Esophagus muscularis mucosa (tissue), 4 donors: ENCODE measurements around the gene SDHC. TPM values are rescaled to one million over a fixed set of nuclear protein-coding genes. Genes with fewer than 3 reads are reported as not detected.
"Not testable (repeated sequence)": the region's sequence is repeated elsewhere in the genome, so short reads cannot be mapped to it uniquely, and the experiment has no call there.

ENCODE experiments used
- DNase-seq: peaks from one replicate; pipeline ENCODE4 v3.0.0-alpha.2; 2017; ENCODE audit errors: extremely low spot score
- H3K27ac ChIP-seq, 4 donors: fragments of 200-600 bp; sonication (generic); replicated peaks in 1 of 4; 1 replicate in 3 of 4; 2 replicates in 1 of 4; pipeline ENCODE4 v1.5.1; 2016 to 2019; ENCODE audit warnings: mild to moderate bottlenecking in 1 of 4
- H3K27me3 ChIP-seq, 4 donors: fragments of 200-600 bp; sonication (generic); one replicate each; pipeline versions ENCODE4 v1.5.1 to v1.6.0; 2016 to 2019
- H3K36me3 ChIP-seq, 4 donors: fragments of 200-600 bp; sonication (generic); one replicate each; pipeline ENCODE4 v1.5.1; 2016 to 2019
- H3K4me1 ChIP-seq, 4 donors: fragments of 200-600 bp; sonication (generic); one replicate each; pipeline ENCODE4 v1.5.1; 2016 to 2019
- H3K4me3 ChIP-seq, 4 donors: fragments of 200-600 bp; sonication (generic); 1 replicate in 2 of 4; 2 replicates in 2 of 4; pipeline ENCODE4 v1.5.1; 2016 to 2019; ENCODE audit warnings: mild to moderate bottlenecking in 4 of 4, moderate library complexity in 1 of 4
- H3K9me3 ChIP-seq, 4 donors: fragments of 200-600 bp; sonication (generic); 1 replicate in 3 of 4; 2 replicates in 1 of 4; pipeline ENCODE4 v1.5.1; 2016 to 2019
- CTCF ChIP-seq, 3 experiments: fragments of 200-600 bp in 2 of 3; fragments of 450-650 bp in 1 of 3; sonication (generic) in 2 of 3; IDR thresholded peaks; one replicate each; pipeline ENCODE4 v1.5.1; 2017 to 2019; ENCODE audit warnings: antibody characterized with exemption in 3 of 3, mild to moderate bottlenecking in 2 of 3, moderate library complexity in 1 of 3
- EP300 ChIP-seq: sonication (generic); formaldehyde crosslinking; IDR thresholded peaks from one replicate; pipeline ENCODE4 v1.6.1; 2017; ENCODE audit warnings: antibody characterized with exemption
- POLR2A ChIP-seq: fragments of 450-650 bp; IDR thresholded peaks from one replicate; pipeline ENCODE4 v1.6.1; 2017; ENCODE audit warnings: antibody characterized with exemption, moderate library complexity, mild to moderate bottlenecking, low read depth
- POLR2AphosphoS5 ChIP-seq, 2 donors: sonication (generic); formaldehyde crosslinking; IDR thresholded peaks; one replicate each; pipeline ENCODE4 v1.6.1; 2017; ENCODE audit warnings: antibody characterized with exemption in 2 of 2
- WGBS: methylation state at CpG from one replicate; pipeline ENCODE4 v1.1.5; 2018; 5-methylcytosine and 5-hydroxymethylcytosine counted together
- intact Hi-C: fragments of 100-400 bp; cut with DNase I; formaldehyde crosslinking; loops from one replicate; pipeline ENCODE4 v1.15.1; 2023
- total RNA-seq, 4 donors: library from RNA; depleted of rRNA; stranded (reverse); fragments of >200 nt; gene quantifications; one replicate each; pipeline versions ENCODE4 v1.1.0 to v1.2.1, GENCODE V29; 2016

Gene SDHC
- total RNA-seq, 4 donors from 2014 or later, result 18.7 to 64.8 (median 30.1) TPM

GRCh38 chr1:161379071-161379470 is 64.9 kb downstream of the SDHC start:
- Histone ChIP-seq H3K4me3 (no peak overlapping the region), H3K9me3 (no peaks in the 10 kb centered on the region), H3K36me3 (no peaks in the 10 kb centered on the region), H3K27me3 (no peaks in the 10 kb centered on the region), H3K27ac (no peak overlapping the region), H3K4me1 (peaks cover 4 to 22% (median 12%) of the 10 kb centered on the region in 4 donors)
- intact Hi-C loops, result loop anchor here (5.0 kb wide), 1 partner anchor 72 kb away; the partner anchor contains the start of gene MPZ
- WGBS, result 73% methylated on average over 15 of the region's 18 CpGs
- DNase-seq, result no peak
- TF ChIP-seq CTCF (IDR thresholded peaks at IDR 0.05), result no peak
- no peak for TF ChIP-seq EP300
- no peak for TF ChIP-seq POLR2A
- no peak for TF ChIP-seq POLR2AphosphoS5 (IDR thresholded peaks at IDR 0.05)

GRCh38 chr1:161381707-161382106 is 67.5 kb downstream of the SDHC start:
- Histone ChIP-seq H3K4me1 (peaks cover 4 to 22% (median 12%) of the 10 kb centered on the region in 4 donors), H3K4me3 (no peak overlapping the region), H3K9me3 (no peaks in the 10 kb centered on the region), H3K36me3 (no peaks in the 10 kb centered on the region), H3K27me3 (no peaks in the 10 kb centered on the region), H3K27ac (peak overlapping the region in 3 of 4 donors; percentile 57 to 72 (median 60))
- TF ChIP-seq CTCF (IDR thresholded peaks at IDR 0.05) (no peak), POLR2AphosphoS5 (IDR thresholded peaks at IDR 0.05) (no peak), POLR2A (no peak), EP300 (no peak)
- intact Hi-C loops, result loop anchor here (2.0 to 10.0 kb wide), 2 partner anchors 155 to 187 kb away; partner anchors contain the start of genes ADAMTS4 and TOMM40L
- 44% methylated on average over 6 of the region's 6 CpGs for WGBS
- DNase-seq, result no peak

- Histone ChIP-seq H3K27me3 (no peaks in the 10 kb centered on the region), H3K36me3 (no peaks in the 10 kb centered on the region), H3K4me1 (peaks cover 4 to 22% (median 12%) of the 10 kb centered on the region in 4 donors), H3K4me3 (no peak overlapping the region), H3K9me3 (no peaks in the 10 kb centered on the region), H3K27ac (peak overlapping the region; percentile 57 to 72 (median 58))
- 31% methylated on average over 4 of the region's 4 CpGs for WGBS
- TF ChIP-seq POLR2AphosphoS5 (IDR thresholded peaks at IDR 0.05) (peak in 1 of 2 donors; percentile 57), POLR2A (peak; percentile 3), CTCF (IDR thresholded peaks at IDR 0.05) (peak; percentile 67 to 75 (median 69)), EP300 (peak; percentile 45)
- no peak for DNase-seq
- intact Hi-C loops, result loop anchor here (2.0 to 10.0 kb wide), 2 partner anchors 156 to 188 kb away; partner anchors contain the start of genes ADAMTS4 and TOMM40L
These were observed 68.2 kb downstream of the SDHC start for GRCh38 chr1:161382214-161383019.

- peaks cover 8 to 15% (median 11%) of the 10 kb centered on the region in 4 donors for H3K4me1 ChIP-seq
- TF ChIP-seq CTCF (IDR thresholded peaks at IDR 0.05) (no peak), POLR2AphosphoS5 (IDR thresholded peaks at IDR 0.05) (no peak), EP300 (no peak), POLR2A (no peak)
- no peaks in the 10 kb centered on the region for H3K36me3 ChIP-seq
- no peaks in the 10 kb centered on the region for H3K9me3 ChIP-seq
- DNase-seq, result no peak
- H3K4me3 ChIP-seq, result no peak overlapping the region
- WGBS, result 94% methylated on average over 3 of the region's 3 CpGs
- H3K27ac ChIP-seq, result peak overlapping the region; percentile 91 to 93 (median 92)
- intact Hi-C loops, result loop anchor here (10.0 kb wide), 1 partner anchor 194 kb away; the partner anchor contains the start of gene ADAMTS4
- H3K27me3 ChIP-seq, result no peaks in the 10 kb centered on the region
These were observed 74.5 kb downstream of the SDHC start for GRCh38 chr1:161388639-161389038.

DNA sequence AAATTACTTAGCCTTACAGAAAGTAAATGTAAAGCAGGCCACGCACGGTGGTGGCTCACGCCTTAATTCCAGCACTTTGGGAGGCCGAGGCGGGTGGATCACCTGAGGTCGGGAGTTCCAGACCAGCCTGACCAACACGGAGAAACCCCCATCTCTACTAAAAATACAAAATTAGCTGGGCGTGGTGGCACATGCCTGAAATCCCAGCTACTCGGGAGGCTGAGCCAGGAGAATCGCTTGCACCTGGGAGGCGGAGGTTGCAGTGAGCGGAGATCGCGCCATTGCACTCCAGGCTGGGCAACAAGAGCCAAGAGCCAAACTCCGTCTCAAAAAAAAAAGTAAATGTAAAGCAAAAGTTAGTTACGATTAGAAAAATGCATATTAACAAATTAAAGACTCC is 75.0 kb downstream of the SDHC start:
- intact Hi-C loops, result loop anchor here (10.0 kb wide), 1 partner anchor 194 kb away; the partner anchor contains the start of gene ADAMTS4

More for the DNA sequence above, 75.0 kb downstream of the SDHC start:
- not testable (repeated sequence) for H3K36me3 ChIP-seq, H3K9me3 ChIP-seq, H3K27me3 ChIP-seq, DNase-seq
- peak overlapping the region; percentile 91 to 93 (median 92) for H3K27ac ChIP-seq
- 71% methylated on average over 16 of the region's 16 CpGs for WGBS
- peak overlapping the region; percentile 57 to 86 (median 71) for H3K4me3 ChIP-seq
- H3K4me1 ChIP-seq, result peaks cover 8 to 15% (median 11%) of the 10 kb centered on the region in 4 donors
